Endothelial cell of umbilical vein (primary cell): ENCODE results near the gene ZNF609.

Experiments used
- CTCF ChIP-seq, 2 donors: IDR thresholded peaks; 1 replicate in 1 of 2; 2 replicates in 1 of 2; pipeline ENCODE4 v1.5.1; 2011; ENCODE audit warnings: low read length in 2 of 2, mild to moderate bottlenecking in 2 of 2, moderate library complexity in 2 of 2, control low read depth in 1 of 2, inconsistent platforms in 1 of 2, low read depth in 1 of 2; ENCODE audit not compliant: insufficient read depth in 1 of 2; ENCODE audit errors: extremely low read depth in 1 of 2
- EZH2 ChIP-seq: IDR thresholded peaks from 2 replicates; pipeline ENCODE4 v1.6.1; 2012; ENCODE audit warnings: borderline replicate concordance, low read depth, mild to moderate bottlenecking, moderate library complexity, low read length, inconsistent platforms; ENCODE audit not compliant: severe bottlenecking
- FOS ChIP-seq: IDR thresholded peaks from 2 replicates; pipeline ENCODE4 v1.6.1; 2011; ENCODE audit warnings: mild to moderate bottlenecking, low read length, moderate library complexity, borderline replicate concordance; ENCODE audit not compliant: insufficient read depth
- JUN ChIP-seq: IDR thresholded peaks from 2 replicates; pipeline ENCODE4 v1.6.1; 2011; ENCODE audit warnings: borderline replicate concordance, low read depth; ENCODE audit not compliant: insufficient read length, insufficient read depth
- MYC ChIP-seq: IDR thresholded peaks from one replicate; pipeline ENCODE4 v1.6.1; 2011; ENCODE audit warnings: mild to moderate bottlenecking, low read depth, low read length
- POLR2A ChIP-seq: IDR thresholded peaks from 2 replicates; pipeline ENCODE4 v1.6.1; 2012; ENCODE audit warnings: low read depth, mild to moderate bottlenecking, control low read depth, low read length
- POLR2AphosphoS5 ChIP-seq: IDR thresholded peaks from 2 replicates; pipeline ENCODE4 v1.6.1; 2012; ENCODE audit warnings: low read depth, mild to moderate bottlenecking, control low read depth, low read length, moderate library complexity; ENCODE audit not compliant: insufficient read depth

DNA sequence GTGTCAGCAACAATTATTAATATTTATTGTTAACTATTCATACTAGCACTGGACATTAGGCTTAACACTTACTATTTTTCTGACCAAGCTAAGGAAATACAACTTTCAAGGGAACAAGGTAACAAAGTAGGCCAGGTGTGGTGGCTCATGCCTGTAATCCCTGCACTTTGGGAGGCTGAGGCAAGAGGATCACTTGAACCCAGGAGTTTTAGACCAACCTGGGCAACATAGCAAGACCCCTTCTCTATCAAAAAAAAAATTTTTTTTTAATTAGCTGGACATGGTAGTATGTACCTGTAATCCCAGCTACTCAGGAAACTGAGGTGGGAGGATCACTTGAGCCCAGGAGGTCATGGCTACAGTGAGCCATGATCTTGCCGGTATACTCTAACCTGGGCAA is 183.3 kb downstream of the ZNF609 start:
- no peak for TF ChIP-seq CTCF (IDR thresholded peaks at IDR 0.05; ENCODE audit: extremely low read depth in 1 of 2, insufficient read depth in 1 of 2, low read depth in 1 of 2, low read length in 2 of 2)
- no peak for TF ChIP-seq MYC
- no peak for TF ChIP-seq EZH2
- TF ChIP-seq POLR2A = no peak
- TF ChIP-seq POLR2AphosphoS5 = no peak
- TF ChIP-seq JUN = no peak
- no peak for TF ChIP-seq FOS
